Measurements from ENCODE around the gene LOXHD1. TPM values are rescaled to one million over a fixed set of nuclear protein-coding genes. Genes with fewer than 3 reads are reported as not detected.
A peak's percentile ranks its signal among the peaks of the same experiment; 100 is the strongest.

Gene LOXHD1
- total RNA-seq, 1 donor from 2014 or later: not detected

DNA sequence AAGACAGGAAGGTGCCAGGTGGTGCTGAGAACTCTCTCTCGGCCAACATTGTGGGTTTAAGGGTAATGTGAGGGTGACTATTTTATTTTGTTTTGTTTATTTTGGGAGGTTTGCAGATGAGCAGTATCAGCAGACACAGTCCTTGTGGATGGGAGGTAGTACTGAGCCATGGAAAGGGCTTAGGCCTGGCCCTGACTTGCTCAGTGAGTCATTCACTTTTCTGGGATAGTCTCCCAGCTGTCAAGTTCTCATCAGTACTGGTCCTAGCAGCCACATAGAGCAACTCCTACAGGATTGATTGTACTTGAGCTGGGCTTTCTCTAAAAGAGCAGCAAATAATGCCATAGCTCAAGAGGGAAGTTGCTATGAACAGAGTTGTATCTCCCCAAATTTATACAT lies 175.2 kb downstream of the LOXHD1 start:
- intact Hi-C loops (cut with DNase I): no loop called here
- TF ChIP-seq POLR2A (IDR thresholded peaks at IDR 0.05): no peak
- no peak for TF ChIP-seq POLR2AphosphoS5 (IDR thresholded peaks at IDR 0.05; ENCODE audit: insufficient read depth in 1 of 2, low read depth in 1 of 2)
- TF ChIP-seq, protein P1, sequence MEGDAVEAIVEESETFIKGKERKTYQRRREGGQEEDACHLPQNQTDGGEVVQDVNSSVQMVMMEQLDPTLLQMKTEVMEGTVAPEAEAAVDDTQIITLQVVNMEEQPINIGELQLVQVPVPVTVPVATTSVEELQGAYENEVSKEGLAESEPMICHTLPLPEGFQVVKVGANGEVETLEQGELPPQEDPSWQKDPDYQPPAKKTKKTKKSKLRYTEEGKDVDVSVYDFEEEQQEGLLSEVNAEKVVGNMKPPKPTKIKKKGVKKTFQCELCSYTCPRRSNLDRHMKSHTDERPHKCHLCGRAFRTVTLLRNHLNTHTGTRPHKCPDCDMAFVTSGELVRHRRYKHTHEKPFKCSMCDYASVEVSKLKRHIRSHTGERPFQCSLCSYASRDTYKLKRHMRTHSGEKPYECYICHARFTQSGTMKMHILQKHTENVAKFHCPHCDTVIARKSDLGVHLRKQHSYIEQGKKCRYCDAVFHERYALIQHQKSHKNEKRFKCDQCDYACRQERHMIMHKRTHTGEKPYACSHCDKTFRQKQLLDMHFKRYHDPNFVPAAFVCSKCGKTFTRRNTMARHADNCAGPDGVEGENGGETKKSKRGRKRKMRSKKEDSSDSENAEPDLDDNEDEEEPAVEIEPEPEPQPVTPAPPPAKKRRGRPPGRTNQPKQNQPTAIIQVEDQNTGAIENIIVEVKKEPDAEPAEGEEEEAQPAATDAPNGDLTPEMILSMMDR (IDR thresholded peaks at IDR 0.05): no peak
- H3K27me3 ChIP-seq: no peaks in the 10 kb centered on the region

DNA sequence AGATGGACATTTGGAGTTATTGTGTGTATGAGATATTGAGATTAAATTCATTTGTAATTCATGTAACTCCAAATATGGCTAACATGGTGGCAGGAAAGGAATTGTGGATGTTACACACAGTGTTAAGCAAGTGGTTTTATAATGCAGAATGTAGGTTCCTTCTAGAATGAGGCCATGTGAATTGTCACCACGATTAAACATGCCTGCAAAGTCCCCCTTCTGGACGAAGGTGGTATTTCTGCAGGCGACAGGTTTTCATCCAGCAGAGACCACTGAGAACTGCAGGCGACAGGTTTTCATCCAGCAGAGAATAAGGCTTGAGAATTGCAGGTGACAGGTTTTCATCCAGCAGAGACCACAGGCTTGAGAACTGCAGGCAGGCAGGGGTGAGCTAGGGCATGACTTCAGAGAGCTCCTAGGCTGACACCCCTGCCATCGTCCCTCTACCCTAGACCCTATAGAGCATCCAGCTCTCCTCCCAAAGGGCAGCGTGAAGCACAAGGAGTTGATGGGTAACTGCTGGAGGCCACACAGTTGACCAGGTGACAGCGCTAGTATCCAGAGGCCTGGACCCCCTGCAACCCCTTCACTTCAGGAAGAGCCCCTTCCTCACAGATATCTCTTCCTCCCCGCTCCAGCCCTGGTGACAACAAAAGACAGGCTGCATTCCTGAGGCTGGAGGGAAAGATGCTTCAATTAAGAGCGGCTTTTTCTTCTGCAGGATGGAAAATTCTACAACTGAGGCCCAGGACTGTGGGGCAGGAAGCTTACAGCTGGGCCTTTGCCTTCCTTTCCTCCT lies 175.8 kb downstream of the LOXHD1 start:
- Histone ChIP-seq H3K4me3 (no peak overlapping the region), H3K36me3 (no peaks in the 10 kb centered on the region), H3K9me3 (peaks cover 6% of the 10 kb centered on the region), H3K27me3 (no peaks in the 10 kb centered on the region), H3K27ac (no peak overlapping the region), H3K4me1 (no peaks in the 10 kb centered on the region)
- DNase-seq (ENCODE audit: extremely low spot score in 2 of 2): no peak
- TF ChIP-seq POLR2A (IDR thresholded peaks at IDR 0.05): no peak
- TF ChIP-seq, protein P1 (IDR thresholded peaks at IDR 0.05): peak in 2 of 3 experiments; percentile 32 to 39
- intact Hi-C loops (cut with DNase I): no loop called here

More for the DNA sequence above, 175.2 kb downstream of the LOXHD1 start:
- no peaks in the 10 kb centered on the region for H3K4me1 ChIP-seq
- H3K27ac ChIP-seq: no peak overlapping the region
- no peaks in the 10 kb centered on the region for H3K36me3 ChIP-seq
- no peak overlapping the region for H3K4me3 ChIP-seq
- no peak for DNase-seq (ENCODE audit: extremely low spot score in 2 of 2)
- peaks cover 6% of the 10 kb centered on the region for H3K9me3 ChIP-seq

DNA sequence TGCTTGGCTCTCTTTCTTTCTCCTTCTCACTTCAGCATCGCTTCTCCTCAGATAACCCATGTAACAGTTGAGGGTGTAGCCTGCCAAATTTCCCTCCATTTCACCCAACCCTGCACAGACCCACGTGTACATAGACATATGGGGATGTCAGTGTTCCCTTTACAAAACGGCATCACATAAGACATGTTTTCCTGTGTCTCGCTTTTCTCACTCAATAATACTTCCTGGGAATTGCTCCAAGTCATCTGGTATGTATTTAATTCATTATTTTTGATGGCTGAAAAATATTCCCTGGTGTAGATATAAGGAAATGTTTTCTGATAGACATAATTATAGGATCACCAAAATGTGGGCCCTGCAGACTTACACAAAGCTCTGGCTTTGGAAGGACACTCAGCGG lies 176.8 kb downstream of the LOXHD1 start:
- intact Hi-C loops (cut with DNase I): no loop called here
- Histone ChIP-seq H3K36me3 (no peaks in the 10 kb centered on the region), H3K27ac (no peak overlapping the region), H3K4me3 (no peak overlapping the region), H3K27me3 (no peaks in the 10 kb centered on the region), H3K4me1 (no peaks in the 10 kb centered on the region), H3K9me3 (peaks cover 6% of the 10 kb centered on the region)
- no peak for DNase-seq (ENCODE audit: extremely low spot score in 2 of 2)
- TF ChIP-seq POLR2AphosphoS5 (IDR thresholded peaks at IDR 0.05; ENCODE audit: insufficient read depth in 1 of 2, low read depth in 1 of 2): no peak
- TF ChIP-seq, protein P1 (IDR thresholded peaks at IDR 0.05): no peak
- no peak for TF ChIP-seq POLR2A (IDR thresholded peaks at IDR 0.05)

DNA sequence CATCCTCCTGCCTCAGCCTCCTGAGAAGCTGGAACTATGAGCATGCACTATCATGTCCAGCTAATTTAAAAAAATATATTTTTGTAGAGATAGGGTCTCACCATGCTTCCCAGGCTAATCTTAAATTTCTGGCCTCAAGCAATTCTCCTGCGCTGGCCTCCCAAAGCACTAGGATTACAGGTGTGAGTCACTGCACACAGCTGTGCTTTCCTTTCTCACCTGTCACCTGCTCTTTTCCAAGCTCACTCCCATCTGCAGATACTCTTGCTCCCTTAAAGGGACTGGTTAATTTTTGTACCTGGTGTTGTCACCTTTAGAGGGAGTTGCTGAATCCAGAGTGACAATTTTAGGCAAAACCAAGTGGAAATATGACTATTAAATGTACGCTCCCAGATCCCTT lies 178.2 kb downstream of the LOXHD1 start:
- H3K4me3 ChIP-seq: no peak overlapping the region
- intact Hi-C loops (cut with DNase I): no loop called here
- no peaks in the 10 kb centered on the region for H3K27me3 ChIP-seq
- TF ChIP-seq POLR2AphosphoS5 (IDR thresholded peaks at IDR 0.05; ENCODE audit: insufficient read depth in 1 of 2, low read depth in 1 of 2) (no peak), POLR2A (IDR thresholded peaks at IDR 0.05) (no peak)
- TF ChIP-seq, protein P1 (IDR thresholded peaks at IDR 0.05): no peak
- H3K27ac ChIP-seq: no peak overlapping the region
- H3K36me3 ChIP-seq: no peaks in the 10 kb centered on the region
- no peaks in the 10 kb centered on the region for H3K4me1 ChIP-seq
- H3K9me3 ChIP-seq: peaks cover 6% of the 10 kb centered on the region
- no peak for DNase-seq (ENCODE audit: extremely low spot score in 2 of 2)

DNA sequence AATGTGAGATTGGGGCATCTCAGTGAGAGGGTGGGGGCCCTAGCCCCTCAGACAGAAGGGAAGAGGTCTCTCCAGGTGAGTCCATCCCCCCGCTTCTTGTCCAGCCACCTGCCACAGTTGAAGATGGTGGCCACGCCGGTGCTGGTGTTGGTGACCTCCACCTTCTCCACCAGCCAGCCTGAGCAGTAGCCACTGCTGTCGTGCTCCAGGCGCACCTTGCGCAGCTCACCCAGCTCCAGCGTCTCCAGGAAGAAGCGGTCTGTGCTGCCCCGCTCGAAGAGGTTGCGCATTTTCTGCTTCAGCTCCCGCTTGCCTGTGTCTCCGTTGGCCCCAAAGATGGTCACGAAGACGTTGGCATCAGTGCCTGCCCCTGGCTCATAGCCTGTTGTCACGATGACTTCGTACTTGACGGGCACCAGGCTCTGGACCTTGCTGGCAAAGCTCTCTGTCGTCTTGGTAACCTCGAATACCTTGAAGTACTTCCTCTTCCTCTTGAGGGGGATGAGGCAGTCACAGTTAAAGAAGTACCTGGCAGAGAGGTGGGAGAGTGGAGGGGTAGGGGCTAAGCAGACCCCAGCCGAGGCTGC lies 179.5 kb downstream of the LOXHD1 start:
- H3K27me3 ChIP-seq: no peaks in the 10 kb centered on the region
- intact Hi-C loops (cut with DNase I): no loop called here
- no peaks in the 10 kb centered on the region for H3K4me1 ChIP-seq
- TF ChIP-seq POLR2AphosphoS5 (IDR thresholded peaks at IDR 0.05; ENCODE audit: insufficient read depth in 1 of 2, low read depth in 1 of 2): no peak
- TF ChIP-seq POLR2A (IDR thresholded peaks at IDR 0.05): no peak
- TF ChIP-seq, protein P1 (IDR thresholded peaks at IDR 0.05): no peak
- H3K4me3 ChIP-seq: no peak overlapping the region
- no peak overlapping the region for H3K27ac ChIP-seq
- DNase-seq (ENCODE audit: extremely low spot score in 2 of 2): no peak
- no peaks in the 10 kb centered on the region for H3K36me3 ChIP-seq
- H3K9me3 ChIP-seq: peaks cover 5% of the 10 kb centered on the region

Data from vagina (tissue), 2 donors.